Measurements from ENCODE around the gene PATJ.

DNA sequence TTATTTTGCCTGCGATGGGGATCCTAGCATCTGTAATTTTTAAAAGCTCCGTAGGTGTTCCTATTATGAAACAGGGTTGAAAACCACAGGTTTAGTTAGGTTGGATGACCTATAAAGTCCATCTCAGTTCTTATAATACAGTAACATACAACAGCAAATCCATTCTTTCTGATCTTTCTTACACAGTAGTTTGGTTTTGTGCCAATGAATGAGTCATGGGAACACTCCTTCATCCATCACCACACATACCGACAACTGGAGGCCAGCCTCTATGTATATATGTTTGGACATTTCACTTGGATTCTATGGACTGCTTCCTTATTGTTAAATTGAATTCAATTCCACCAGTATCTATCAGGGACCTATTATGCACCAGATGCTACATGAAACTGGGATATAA, 334.0 kb downstream of the PATJ start:
- TF ChIP-seq, protein P1, sequence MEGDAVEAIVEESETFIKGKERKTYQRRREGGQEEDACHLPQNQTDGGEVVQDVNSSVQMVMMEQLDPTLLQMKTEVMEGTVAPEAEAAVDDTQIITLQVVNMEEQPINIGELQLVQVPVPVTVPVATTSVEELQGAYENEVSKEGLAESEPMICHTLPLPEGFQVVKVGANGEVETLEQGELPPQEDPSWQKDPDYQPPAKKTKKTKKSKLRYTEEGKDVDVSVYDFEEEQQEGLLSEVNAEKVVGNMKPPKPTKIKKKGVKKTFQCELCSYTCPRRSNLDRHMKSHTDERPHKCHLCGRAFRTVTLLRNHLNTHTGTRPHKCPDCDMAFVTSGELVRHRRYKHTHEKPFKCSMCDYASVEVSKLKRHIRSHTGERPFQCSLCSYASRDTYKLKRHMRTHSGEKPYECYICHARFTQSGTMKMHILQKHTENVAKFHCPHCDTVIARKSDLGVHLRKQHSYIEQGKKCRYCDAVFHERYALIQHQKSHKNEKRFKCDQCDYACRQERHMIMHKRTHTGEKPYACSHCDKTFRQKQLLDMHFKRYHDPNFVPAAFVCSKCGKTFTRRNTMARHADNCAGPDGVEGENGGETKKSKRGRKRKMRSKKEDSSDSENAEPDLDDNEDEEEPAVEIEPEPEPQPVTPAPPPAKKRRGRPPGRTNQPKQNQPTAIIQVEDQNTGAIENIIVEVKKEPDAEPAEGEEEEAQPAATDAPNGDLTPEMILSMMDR (IDR thresholded peaks at IDR 0.05): no peak
- TF ChIP-seq EP300 (IDR thresholded peaks at IDR 0.05): no peak
- TF ChIP-seq POLR2A (IDR thresholded peaks at IDR 0.05): no peak

All from stomach (tissue), 4 donors.